OCI-LY3 (cell line): ENCODE data around the gene RAVER1.
"Not testable (repeated sequence)": the region's sequence is repeated elsewhere in the genome, so short reads cannot be mapped to it uniquely, and the experiment has no call there.

ENCODE experiments used
- H2AFZ ChIP-seq: fragments of 200-600, 300-600 bp; shearing (Covaris generic); 2 replicates; pipeline ENCODE4 v1.6.0; 2014; ENCODE audit warnings: antibody characterized with exemption, low read depth, low read length
- H3K27ac ChIP-seq: fragments of 200-600, 300-600 bp; sonication (generic); 2 replicates; pipeline ENCODE4 v1.5.1; 2014; ENCODE audit warnings: mild to moderate bottlenecking, low read length, moderate library complexity, mixed read lengths
- H3K27me3 ChIP-seq: fragments of 200-600, 300-600 bp; sonication (generic); 2 replicates; pipeline ENCODE4 v1.6.1; 2014; ENCODE audit warnings: low read depth, low read length, mixed read lengths
- H3K36me3 ChIP-seq: fragments of 200-600, 300-600 bp; sonication (generic); replicated peaks from 2 replicates; pipeline ENCODE3; 2014; ENCODE audit warnings: low read depth, low read length, mixed read lengths
- H3K4me1 ChIP-seq: fragments of 300-600, 200-600 bp; sonication (generic); 2 replicates; pipeline ENCODE4 v1.6.1; 2014; ENCODE audit warnings: low read length, mixed read lengths
- H3K4me2 ChIP-seq: fragments of 200-600, 300-600 bp; sonication (generic); 2 replicates; pipeline ENCODE4 v1.6.1; 2014; ENCODE audit warnings: low read length, mixed read lengths
- H3K4me3 ChIP-seq: fragments of 300-600, 200-600 bp; sonication (generic); 2 replicates; pipeline ENCODE4 v1.5.1; 2014; ENCODE audit warnings: antibody characterized with exemption, mild to moderate bottlenecking, low read length, moderate library complexity
- H3K79me2 ChIP-seq: fragments of 300-600, 200-600 bp; shearing (Covaris generic); 2 replicates; pipeline ENCODE4 v1.6.1; 2014; ENCODE audit warnings: mild to moderate bottlenecking, low read length, mixed read lengths
- H3K9ac ChIP-seq: fragments of 300-600, 200-600 bp; shearing (Covaris generic); 2 replicates; pipeline ENCODE4 v1.6.0; 2014; ENCODE audit warnings: mild to moderate bottlenecking, low read length, moderate library complexity
- H3K9me3 ChIP-seq: fragments of 200-600, 300-600 bp; shearing (Covaris generic); 2 replicates; pipeline ENCODE4 v1.6.1; 2014; ENCODE audit warnings: low read length, mixed read lengths; ENCODE audit not compliant: insufficient read depth
- H4K20me1 ChIP-seq: fragments of 200-600, 300-600 bp; sonication (generic); 2 replicates; pipeline ENCODE4 v1.6.1; 2016; ENCODE audit warnings: low read length, mixed read lengths; ENCODE audit not compliant: insufficient read depth
- CTCF ChIP-seq: fragments of 200-600, 300-600 bp; sonication (generic); IDR thresholded peaks from 2 replicates; pipeline ENCODE4 v1.5.1; 2014; ENCODE audit warnings: antibody characterized with exemption, low read length, low read depth
- EZH2phosphoT487 ChIP-seq: fragments of 200-600 bp; shearing (Covaris generic); IDR thresholded peaks from 2 replicates; pipeline ENCODE4 v1.6.1; 2018; ENCODE audit warnings: antibody characterized with exemption, mixed run types, low read depth

RAVER1 gene

GRCh38 chr19:10343495-10343894 is 10.2 kb upstream of the RAVER1 start:
- peaks cover 8% of the 10 kb centered on the region for H3K79me2 ChIP-seq
- no peak overlapping the region for H3K4me2 ChIP-seq
- no peaks in the 10 kb centered on the region for H3K27me3 ChIP-seq
- no peak overlapping the region for H3K9ac ChIP-seq
- no peak overlapping the region for H3K4me3 ChIP-seq
- no peaks in the 10 kb centered on the region for H4K20me1 ChIP-seq
- H3K36me3 ChIP-seq, result no peaks in the 10 kb centered on the region
- H3K27ac ChIP-seq, result no peak overlapping the region
- H3K4me1 ChIP-seq, result peaks cover 15% of the 10 kb centered on the region
- no peak overlapping the region for H2AFZ ChIP-seq
- H3K9me3 ChIP-seq, result no peaks in the 10 kb centered on the region
- TF ChIP-seq EZH2phosphoT487 (no peak), CTCF (no peak)

GRCh38 chr19:10339977-10340376 is 6.6 kb upstream of the RAVER1 start:
- H3K27ac ChIP-seq, result peak overlapping the region; percentile 47
- no peaks in the 10 kb centered on the region for H3K27me3 ChIP-seq
- TF ChIP-seq EZH2phosphoT487, result no peak
- TF ChIP-seq CTCF, result no peak
- H4K20me1 ChIP-seq, result no peaks in the 10 kb centered on the region
- peaks cover 25% of the 10 kb centered on the region for H3K4me1 ChIP-seq
- peak overlapping the region; percentile 78 for H3K4me3 ChIP-seq
- H3K36me3 ChIP-seq, result peaks cover 7% of the 10 kb centered on the region
- H3K9ac ChIP-seq, result peak overlapping the region; percentile 77; the same call in 1 of the 2 replicates
- peaks cover 11% of the 10 kb centered on the region for H3K79me2 ChIP-seq
- no peaks in the 10 kb centered on the region for H3K9me3 ChIP-seq
- peak overlapping the region; percentile 98 for H3K4me2 ChIP-seq
- peak overlapping the region; percentile 43; the same call in 1 of the 2 replicates for H2AFZ ChIP-seq

GRCh38 chr19:10339380-10339960 is 6.1 kb upstream of the RAVER1 start, which contains the start of gene ICAM3:
ICAM3 (minus strand) TSS chr19:10339624; CDS start chr19:10339614, 10 bp downstream.
- H2AFZ ChIP-seq, result peak within 1 kb of the TSS; percentile 43
- H3K4me3 ChIP-seq, result peak within 1 kb of the TSS; percentile 78
- peaks cover 26% of the 10 kb centered on the region for H3K4me1 ChIP-seq
- H3K27ac ChIP-seq, result peak within 1 kb of the TSS; percentile 47
- peak within 1 kb of the TSS; percentile 98 for H3K4me2 ChIP-seq
- H3K9me3 ChIP-seq, result no peaks in the 10 kb centered on the region
- peaks cover 13% of the 10 kb centered on the region for H3K79me2 ChIP-seq
- TF ChIP-seq EZH2phosphoT487 (no peak), CTCF (no peak)
- peaks cover 12% of the 10 kb centered on the region for H3K36me3 ChIP-seq
- H4K20me1 ChIP-seq, result no peaks in the 10 kb centered on the region
- peak within 1 kb of the TSS; percentile 77 for H3K9ac ChIP-seq
- H3K27me3 ChIP-seq, result no peaks in the 10 kb centered on the region

GRCh38 chr19:10338940-10339339 is 5.6 kb upstream of the RAVER1 start:
- Histone ChIP-seq H3K4me2 (peak overlapping the region; percentile 98), H4K20me1 (no peaks in the 10 kb centered on the region), H3K4me3 (peak overlapping the region; percentile 78), H3K79me2 (peaks cover 18% of the 10 kb centered on the region), H3K27me3 (no peaks in the 10 kb centered on the region), H3K27ac (peak overlapping the region; percentile 47), H3K9ac (peak overlapping the region; percentile 77), H3K9me3 (no peaks in the 10 kb centered on the region), H3K36me3 (peaks cover 17% of the 10 kb centered on the region), H3K4me1 (peaks cover 31% of the 10 kb centered on the region), H2AFZ (peak overlapping the region; percentile 43)
- TF ChIP-seq EZH2phosphoT487, result no peak
- no peak for TF ChIP-seq CTCF

GRCh38 chr19:10336725-10337124 is 3.4 kb upstream of the RAVER1 start:
- H2AFZ ChIP-seq, H3K9ac ChIP-seq, H3K4me2 ChIP-seq, H3K9me3 ChIP-seq, H3K27me3 ChIP-seq, H3K4me3 ChIP-seq, H3K27ac ChIP-seq: not testable (repeated sequence)
- Histone ChIP-seq H3K36me3 (peaks cover 23% of the 10 kb centered on the region), H3K4me1 (peaks cover 41% of the 10 kb centered on the region), H3K79me2 (peaks cover 33% of the 10 kb centered on the region), H4K20me1 (peaks cover 11% of the 10 kb centered on the region)
